Adrenal gland (tissue), 5 donors: Measurements from ENCODE around the gene CDK16.
A peak's percentile ranks its signal among the peaks of the same experiment; 100 is the strongest.

Source experiments
- POLR2A ChIP-seq, 2 donors: fragments of 450-650 bp; IDR thresholded peaks; one replicate each; pipeline ENCODE4 v1.6.1; 2017; ENCODE audit warnings: antibody characterized with exemption in 2 of 2, mild to moderate bottlenecking in 2 of 2, moderate library complexity in 1 of 2
- TF ChIP-seq, protein P1 (sequence below), 6 experiments: fragments of 450-650 bp in 4 of 6; fragments of 200-600 bp in 2 of 6; sonication (generic) in 1 of 6; IDR thresholded peaks; 1 replicate in 5 of 6; 2 replicates in 1 of 6; pipeline versions ENCODE4 v1.5.1 to v1.8.0; 2016 to 2021; ENCODE audit warnings: antibody characterized with exemption in 6 of 6, mild to moderate bottlenecking in 2 of 6, moderate library complexity in 1 of 6
- donor health status: DM: no; HTN: no; CAD: no.

DNA sequence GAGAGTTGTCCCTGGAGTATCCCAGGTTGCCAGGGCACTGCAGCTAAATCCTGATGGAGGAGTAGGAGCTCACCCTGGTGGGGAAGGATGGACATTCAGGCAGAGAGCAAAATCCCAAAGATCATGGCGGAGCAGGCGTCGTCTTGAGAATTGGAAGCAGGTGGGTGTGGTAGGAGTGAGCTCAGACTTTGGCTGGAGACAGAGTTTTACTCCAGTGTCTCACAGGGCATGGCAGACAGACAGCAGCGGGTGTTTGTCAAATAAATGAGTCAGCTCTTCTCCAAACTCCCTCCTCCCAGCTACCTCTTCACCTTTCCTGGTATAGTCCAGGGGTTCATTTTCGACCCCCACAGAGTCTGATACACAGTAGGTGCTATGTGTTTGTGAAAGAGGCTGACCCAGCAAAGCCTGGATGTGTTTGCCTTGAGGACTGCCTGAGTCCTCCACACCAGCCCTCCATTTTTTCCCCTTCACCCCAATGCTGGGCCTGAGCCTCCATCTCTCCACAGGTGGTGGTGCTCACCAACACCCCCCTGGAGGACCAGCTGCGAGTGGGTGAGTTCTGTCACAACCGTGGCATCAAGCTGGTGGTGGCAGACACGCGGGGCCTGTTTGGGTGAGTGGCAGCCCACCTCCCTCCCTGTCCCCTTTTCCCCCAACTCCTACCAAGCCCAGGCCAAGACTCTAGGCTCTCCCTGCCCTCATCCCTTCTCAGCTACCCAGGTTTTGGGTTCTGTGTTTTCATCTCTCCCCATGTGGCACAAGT is 17.9 kb upstream of the CDK16 start:
- TF ChIP-seq, protein P1, sequence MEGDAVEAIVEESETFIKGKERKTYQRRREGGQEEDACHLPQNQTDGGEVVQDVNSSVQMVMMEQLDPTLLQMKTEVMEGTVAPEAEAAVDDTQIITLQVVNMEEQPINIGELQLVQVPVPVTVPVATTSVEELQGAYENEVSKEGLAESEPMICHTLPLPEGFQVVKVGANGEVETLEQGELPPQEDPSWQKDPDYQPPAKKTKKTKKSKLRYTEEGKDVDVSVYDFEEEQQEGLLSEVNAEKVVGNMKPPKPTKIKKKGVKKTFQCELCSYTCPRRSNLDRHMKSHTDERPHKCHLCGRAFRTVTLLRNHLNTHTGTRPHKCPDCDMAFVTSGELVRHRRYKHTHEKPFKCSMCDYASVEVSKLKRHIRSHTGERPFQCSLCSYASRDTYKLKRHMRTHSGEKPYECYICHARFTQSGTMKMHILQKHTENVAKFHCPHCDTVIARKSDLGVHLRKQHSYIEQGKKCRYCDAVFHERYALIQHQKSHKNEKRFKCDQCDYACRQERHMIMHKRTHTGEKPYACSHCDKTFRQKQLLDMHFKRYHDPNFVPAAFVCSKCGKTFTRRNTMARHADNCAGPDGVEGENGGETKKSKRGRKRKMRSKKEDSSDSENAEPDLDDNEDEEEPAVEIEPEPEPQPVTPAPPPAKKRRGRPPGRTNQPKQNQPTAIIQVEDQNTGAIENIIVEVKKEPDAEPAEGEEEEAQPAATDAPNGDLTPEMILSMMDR (IDR thresholded peaks at IDR 0.05), result peak in 3 of 6 experiments; percentile 22 to 34 (median 27)
- no peak for TF ChIP-seq POLR2A (IDR thresholded peaks at IDR 0.05)
